HepG2 (cell line): Measurements from ENCODE around the gene MRPL28. TPM values are rescaled to one million over a fixed set of nuclear protein-coding genes. Genes with fewer than 3 reads are reported as not detected.

Experiments
- CBX5 ChIP-seq: sonication (generic); formaldehyde crosslinking; IDR thresholded peaks from 2 replicates; pipeline ENCODE4 v1.4.0; 2020; ENCODE audit warnings: missing genetic modification reagents, borderline replicate concordance
- HIC2 ChIP-seq: sonication (generic); formaldehyde crosslinking; IDR thresholded peaks from 2 replicates; pipeline ENCODE4 v1.9.0; 2022; ENCODE audit warnings: low read depth, missing genetic modification reagents
- HNF1A ChIP-seq, 2 experiments: sonication (generic) in 1 of 2; formaldehyde crosslinking in 1 of 2; IDR thresholded peaks; 2 replicates each; pipeline versions ENCODE4 v1.4.0 to v1.6.1; 2016 to 2020; ENCODE audit warnings: borderline replicate concordance in 1 of 2, low read depth in 1 of 2, mild to moderate bottlenecking in 1 of 2, missing genetic modification reagents in 1 of 2
- IRF1 ChIP-seq: sonication (generic); formaldehyde crosslinking; IDR thresholded peaks from 2 replicates; pipeline ENCODE4 v1.4.0; 2020; ENCODE audit warnings: low read depth, mild to moderate bottlenecking, missing genetic modification reagents
- IRF9 ChIP-seq: sonication (generic); formaldehyde crosslinking; IDR thresholded peaks from 2 replicates; pipeline ENCODE4 v1.8.0; 2022; ENCODE audit warnings: missing genetic modification reagents, mild to moderate bottlenecking, borderline replicate concordance
- KAT7 ChIP-seq: IDR thresholded peaks from 2 replicates; pipeline ENCODE4 v1.6.1; 2018; ENCODE audit warnings: borderline replicate concordance, missing compliant biosample characterization
- KLF13 ChIP-seq: sonication (generic); formaldehyde crosslinking; IDR thresholded peaks from 2 replicates; pipeline ENCODE4 v1.4.0; 2020; ENCODE audit warnings: mild to moderate bottlenecking, missing genetic modification reagents
- PRDM15 ChIP-seq: sonication (generic); formaldehyde crosslinking; IDR thresholded peaks from 2 replicates; pipeline ENCODE4 v1.4.0; 2020; ENCODE audit warnings: missing genetic modification reagents
- SOX5 ChIP-seq: IDR thresholded peaks from 2 replicates; pipeline ENCODE4 v1.6.1; 2016; ENCODE audit warnings: borderline replicate concordance
- ZNF34 ChIP-seq: sonication (generic); formaldehyde crosslinking; IDR thresholded peaks from 2 replicates; pipeline ENCODE4 v1.4.0; 2020; ENCODE audit warnings: mild to moderate bottlenecking, missing genetic modification reagents, borderline replicate concordance
- ZNF367 ChIP-seq: sonication (generic); formaldehyde crosslinking; IDR thresholded peaks from 2 replicates; pipeline ENCODE4 v1.4.0; 2020; ENCODE audit warnings: missing genetic modification reagents, borderline replicate concordance
- ZNF720 ChIP-seq: sonication (generic); formaldehyde crosslinking; IDR thresholded peaks from 2 replicates; pipeline ENCODE4 v1.4.0; 2020; ENCODE audit warnings: missing genetic modification reagents
- ZNF746 ChIP-seq: sonication (generic); formaldehyde crosslinking; IDR thresholded peaks from 2 replicates; pipeline ENCODE4 v1.8.0; 2022; ENCODE audit warnings: mild to moderate bottlenecking, missing genetic modification reagents
- ZNF816 ChIP-seq: sonication (generic); formaldehyde crosslinking; IDR thresholded peaks from 2 replicates; pipeline ENCODE4 v1.8.0; 2022; ENCODE audit warnings: missing genetic modification reagents, mild to moderate bottlenecking, borderline replicate concordance
- polyA plus RNA-seq, 8 experiments: library from polyadenylated mRNA; depleted of rRNA in 3 of 8; stranded (reverse) in 7 of 8; unstranded in 1 of 8; fragments of >200 nt; fragmentation: Illumina TruSeq in 4 of 8; extraction: Trizol in 4 of 8; gene quantifications; 2 replicates each; pipeline versions ENCODE4 v1.2.1 to v1.2.3, GENCODE V29; 2011 to 2016; ENCODE audit warnings: low read depth in 4 of 8, missing spikeins in 1 of 8, mixed read lengths in 1 of 8; ENCODE audit not compliant: insufficient read depth in 1 of 8
- total RNA-seq, 5 experiments: library from RNA; depleted of rRNA; stranded (reverse); fragments of >200 nt; fragmentation: Illumina TruSeq; extraction: Trizol; gene quantifications; 2 replicates each; pipeline ENCODE4 v1.2.3, GENCODE V29; 2016; ENCODE audit warnings: low read depth in 1 of 5

The MRPL28 gene
- total and polyA plus RNA-seq, 2 of the 13 experiments (the other 11 are each of a cell fraction or from before 2014, with no cell fraction given): 114 to 135 TPM

DNA sequence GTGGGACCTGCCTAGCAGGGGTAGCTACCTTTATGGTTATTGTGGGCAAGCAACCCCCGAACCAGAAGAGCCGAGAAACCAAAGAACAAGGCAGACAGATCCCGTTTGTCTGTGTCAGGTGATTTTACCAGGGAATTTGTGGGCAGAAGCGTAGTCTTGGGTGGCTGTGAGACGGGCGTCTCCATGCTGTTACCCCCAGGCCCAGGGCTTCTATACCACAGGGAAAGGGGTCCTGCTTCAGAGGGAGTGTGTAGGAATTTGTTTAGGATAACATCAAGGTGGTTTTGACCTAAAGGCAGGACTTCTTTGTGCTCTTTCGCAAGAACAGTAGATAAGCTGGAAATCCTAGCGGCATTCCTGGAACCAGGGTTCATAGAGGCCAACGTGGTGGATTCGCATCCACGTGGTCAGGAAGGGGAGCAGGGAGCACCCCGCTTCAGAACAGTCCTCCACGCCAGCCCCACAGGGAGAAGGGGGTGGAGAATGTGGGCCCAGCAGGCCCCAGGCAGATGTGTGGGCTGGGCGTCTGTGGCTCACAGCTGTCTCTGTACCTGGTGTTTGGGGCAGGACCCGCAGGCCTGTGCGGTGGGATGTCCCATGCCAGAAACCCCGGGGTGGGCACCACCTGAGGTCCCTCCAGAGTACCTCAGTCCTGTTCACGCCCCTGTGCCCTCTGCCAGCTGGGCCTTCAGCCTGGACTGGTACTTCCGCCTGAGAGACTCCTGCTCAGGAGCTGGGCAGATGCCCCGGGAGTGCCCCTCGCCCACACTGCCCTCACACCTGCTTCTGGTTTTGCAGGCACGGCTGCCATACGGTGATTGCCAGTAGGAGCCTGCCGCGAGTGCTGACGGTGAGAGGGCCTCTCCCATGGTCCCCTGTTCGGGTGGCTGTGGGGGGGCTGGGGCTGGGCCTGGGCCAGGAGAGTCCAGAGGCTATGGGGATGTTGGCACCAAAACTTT, 35.5 kb upstream of the MRPL28 start (continued):
- peak; percentile 77; the same call in 1 of the 2 replicates for TF ChIP-seq HIC2
- no peak for TF ChIP-seq ZNF367 (CRISPR knock-in tag)
- no peak for TF ChIP-seq PRDM15 (CRISPR knock-in tag)
- 0 out of 2 replicates have a peak, but pooled peaks have one; percentile 76 for TF ChIP-seq ZNF34
- peak; percentile 60; the same call in 1 of the 2 replicates for TF ChIP-seq IRF9 (CRISPR knock-in tag)
- TF ChIP-seq ZNF720: no peak
- peak; percentile 52; the same call in 1 of the 2 replicates for TF ChIP-seq ZNF816 (CRISPR knock-in tag)
- no peak for TF ChIP-seq KAT7
- TF ChIP-seq HNF1A (IDR thresholded peaks at IDR 0.05; ENCODE audit: low read depth): 0 out of 2 replicates have a peak, but pooled peaks have one; percentile 53
- peak; percentile 88 for TF ChIP-seq HNF1A (CRISPR knock-in tag; IDR thresholded peaks at IDR 0.05; ENCODE audit: borderline replicate concordance)
- TF ChIP-seq KLF13 (CRISPR knock-in tag): no peak; the same call in 1 of the 2 replicates
- no peak for TF ChIP-seq IRF1 (CRISPR knock-in tag)
- peak; percentile 87 for TF ChIP-seq SOX5 (CRISPR knock-in tag)
- peak; percentile 76 for TF ChIP-seq ZNF746 (CRISPR knock-in tag)
- TF ChIP-seq CBX5 (CRISPR knock-in tag): peak; percentile 89; the same call in 1 of the 2 replicates
